ELR (cell line): ENCODE data around the gene BRICD5.
"Not testable (repeated sequence)": the region's sequence is repeated elsewhere in the genome, so short reads cannot be mapped to it uniquely, and the experiment has no call there.

Source experiments
- DNase-seq: peaks from one replicate; pipeline ENCODE4 v3.0.0-alpha.2; 2015; ENCODE audit warnings: low read depth

Gene BRICD5

DNA sequence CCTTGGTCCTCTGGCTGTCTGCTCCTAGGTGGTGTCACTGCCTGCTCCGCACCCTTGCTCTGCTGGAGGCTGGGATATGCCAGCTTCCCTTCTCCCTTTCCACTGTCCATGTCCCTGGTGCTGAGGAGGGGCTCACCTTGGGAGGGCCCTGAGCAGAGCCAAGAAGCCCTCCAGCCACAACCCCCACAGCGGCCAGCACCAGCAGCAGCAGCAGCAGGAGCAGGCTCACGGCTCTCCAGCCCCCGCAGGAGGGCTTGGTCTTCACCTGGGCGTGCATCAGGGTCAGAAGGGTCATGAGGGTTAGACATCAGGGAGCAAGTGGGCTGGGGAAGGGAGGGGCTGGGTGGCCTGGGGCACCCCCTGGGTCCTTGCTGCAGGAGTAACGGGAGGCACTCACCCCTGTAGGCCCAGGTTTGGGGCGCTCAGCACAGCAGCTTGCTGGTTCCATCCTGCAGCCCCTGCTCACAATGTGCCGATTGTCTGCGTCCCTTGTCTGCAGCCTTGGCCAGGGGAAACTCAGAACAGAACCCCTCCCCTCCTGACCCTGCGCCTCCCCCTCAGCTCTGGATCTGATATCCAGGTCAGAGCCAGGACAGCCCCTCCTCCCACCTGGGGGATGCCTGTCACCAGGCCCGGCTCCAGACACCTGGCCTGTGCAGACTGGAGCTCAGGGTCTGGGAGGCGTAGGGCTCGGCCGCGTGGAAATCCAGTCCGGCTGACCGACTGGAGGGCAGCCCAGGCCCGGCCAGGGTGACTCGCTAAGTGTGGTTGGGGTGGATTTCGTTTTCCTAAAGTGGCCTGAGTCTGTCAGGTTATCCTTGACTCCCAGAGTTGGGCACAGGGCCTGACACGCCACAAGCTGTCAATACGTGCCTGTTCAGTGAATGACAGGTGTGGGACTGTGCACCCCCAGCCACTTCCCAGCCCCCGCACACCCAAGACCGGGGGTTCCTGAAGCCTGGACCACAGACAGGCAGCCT lies at the start of gene BRICD5:
TSS of gene BRICD5 (minus strand) at position 478 of the 980 bp plus-strand sequence. CDS start at position 448, 30 bp downstream.
- DNase-seq: no peak

DNA sequence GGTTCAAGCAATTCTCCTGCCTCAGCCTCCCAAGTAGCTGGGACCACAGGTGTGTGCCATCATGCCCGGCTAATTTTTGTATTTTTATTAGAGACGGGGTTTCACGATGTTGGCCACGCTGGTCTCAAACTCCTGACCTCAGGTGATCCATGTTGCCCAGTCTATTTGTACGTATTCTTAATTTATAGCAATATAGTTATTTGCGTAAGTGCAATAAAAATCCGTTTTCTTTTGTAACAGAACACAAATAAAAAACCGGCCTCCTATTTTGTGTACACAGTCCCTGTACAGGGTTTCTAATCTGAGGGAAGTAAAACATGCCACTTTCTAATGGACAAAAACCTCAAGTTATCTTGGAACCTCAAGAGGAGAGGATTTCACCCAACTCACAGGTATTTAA lies 49.6 kb upstream of the BRICD5 start:
- no peak for DNase-seq

DNA sequence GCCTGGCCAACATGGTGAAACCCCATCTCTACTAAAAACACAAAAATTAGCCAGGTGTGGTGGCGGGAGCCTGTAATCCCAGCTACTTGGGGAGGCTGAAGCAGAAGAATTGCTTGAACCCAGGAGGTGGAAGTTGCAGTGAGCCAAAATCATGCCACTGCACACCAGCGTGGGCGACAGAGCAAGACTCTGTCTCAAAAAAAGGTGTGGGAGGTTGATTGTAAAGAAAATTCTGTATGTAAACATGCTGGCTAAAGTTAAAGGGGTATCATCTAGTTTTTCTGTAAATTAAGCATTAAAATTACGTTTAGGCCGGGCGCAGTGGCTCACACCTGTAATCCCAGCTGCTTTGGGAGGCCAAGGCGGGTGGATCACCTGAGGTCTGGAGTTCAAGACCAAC lies 47.9 kb upstream of the BRICD5 start:
- DNase-seq: not testable (repeated sequence)

DNA sequence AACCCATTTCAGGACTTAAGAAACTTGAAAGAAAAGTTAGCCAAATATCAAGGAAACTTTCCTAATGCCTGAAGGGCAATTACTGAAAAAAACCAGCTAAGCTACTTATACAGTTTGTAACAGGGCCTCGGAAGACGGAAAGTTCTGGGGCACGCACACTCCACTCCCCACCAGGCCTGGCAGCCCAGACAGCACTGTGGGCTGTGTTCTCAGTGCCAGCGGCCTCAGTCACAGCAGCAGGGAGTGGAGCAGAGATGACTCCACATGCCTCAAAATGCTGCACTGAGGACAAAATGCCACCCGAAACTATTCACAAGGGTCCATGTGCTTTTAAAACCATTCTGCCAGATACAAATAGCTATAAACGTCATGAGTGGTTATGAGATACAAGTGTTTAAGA lies 47.1 kb upstream of the BRICD5 start:
- no peak for DNase-seq

DNA sequence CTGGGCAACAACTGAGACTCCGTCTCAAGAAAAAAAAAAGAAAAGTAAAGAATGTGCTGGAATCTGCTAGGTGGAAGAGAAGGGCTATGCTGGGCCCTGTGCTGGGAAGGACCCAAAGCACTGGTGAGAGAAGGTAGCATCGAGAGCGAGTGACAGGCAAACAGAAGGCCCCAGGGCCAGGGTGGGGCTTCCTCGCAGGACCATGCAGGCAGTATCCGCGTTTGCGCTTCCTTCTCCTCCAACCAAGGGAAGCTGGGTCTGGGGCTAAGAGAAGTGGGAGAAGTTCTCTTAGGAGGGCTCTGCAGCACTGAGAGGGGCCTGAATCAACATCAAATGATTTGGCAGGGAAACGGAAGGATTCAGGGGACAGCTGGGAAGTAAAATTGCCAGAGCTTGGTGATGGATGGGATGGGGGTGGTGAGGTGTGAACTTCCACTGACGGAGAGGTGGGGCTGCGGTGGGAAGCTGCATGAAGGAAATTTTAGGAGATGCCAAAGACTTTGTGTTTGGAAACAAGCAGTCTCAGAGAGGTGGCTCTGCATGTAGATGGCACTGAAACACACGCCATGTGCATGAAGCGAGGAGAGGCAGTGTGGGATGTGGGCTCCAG lies 46.0 kb upstream of the BRICD5 start:
- DNase-seq: no peak

DNA sequence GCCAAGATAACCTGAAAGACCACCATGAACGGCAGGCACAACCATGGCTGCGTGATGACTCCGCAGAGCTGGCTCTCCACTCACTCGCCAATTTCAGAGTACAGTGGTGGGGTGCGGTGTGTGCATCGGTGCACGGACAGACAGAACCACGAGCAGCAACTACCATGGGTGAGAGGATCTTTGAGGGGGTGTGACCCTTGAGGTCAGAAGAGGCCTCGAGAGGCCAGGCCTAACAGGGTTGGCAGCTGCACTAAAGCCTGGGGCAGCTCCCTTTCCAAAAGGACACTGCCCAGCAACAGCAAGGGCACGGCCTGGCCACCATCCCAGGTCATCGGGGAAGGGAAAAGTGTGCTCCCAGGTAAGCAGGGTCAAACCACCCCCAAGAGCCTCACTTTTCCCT lies 42.6 kb upstream of the BRICD5 start:
- DNase-seq: no peak

DNA sequence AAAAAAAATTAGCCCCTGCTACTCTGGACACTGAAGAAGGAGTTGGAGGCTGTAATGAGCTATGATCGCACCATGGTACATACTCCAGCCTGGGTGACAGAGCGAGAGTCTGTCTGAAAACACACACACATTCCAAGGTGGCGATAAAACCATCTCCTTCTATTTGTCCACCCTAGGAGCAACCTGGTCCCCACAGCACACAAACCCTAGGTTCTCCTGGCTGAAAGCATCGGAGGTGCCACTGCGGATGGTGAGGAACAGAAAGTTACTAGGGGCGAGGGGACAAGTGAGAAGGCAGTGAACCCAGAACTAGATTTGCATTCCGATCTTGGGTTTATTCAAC lies 42.1 kb upstream of the BRICD5 start:
- peak; percentile 34 for DNase-seq

DNA sequence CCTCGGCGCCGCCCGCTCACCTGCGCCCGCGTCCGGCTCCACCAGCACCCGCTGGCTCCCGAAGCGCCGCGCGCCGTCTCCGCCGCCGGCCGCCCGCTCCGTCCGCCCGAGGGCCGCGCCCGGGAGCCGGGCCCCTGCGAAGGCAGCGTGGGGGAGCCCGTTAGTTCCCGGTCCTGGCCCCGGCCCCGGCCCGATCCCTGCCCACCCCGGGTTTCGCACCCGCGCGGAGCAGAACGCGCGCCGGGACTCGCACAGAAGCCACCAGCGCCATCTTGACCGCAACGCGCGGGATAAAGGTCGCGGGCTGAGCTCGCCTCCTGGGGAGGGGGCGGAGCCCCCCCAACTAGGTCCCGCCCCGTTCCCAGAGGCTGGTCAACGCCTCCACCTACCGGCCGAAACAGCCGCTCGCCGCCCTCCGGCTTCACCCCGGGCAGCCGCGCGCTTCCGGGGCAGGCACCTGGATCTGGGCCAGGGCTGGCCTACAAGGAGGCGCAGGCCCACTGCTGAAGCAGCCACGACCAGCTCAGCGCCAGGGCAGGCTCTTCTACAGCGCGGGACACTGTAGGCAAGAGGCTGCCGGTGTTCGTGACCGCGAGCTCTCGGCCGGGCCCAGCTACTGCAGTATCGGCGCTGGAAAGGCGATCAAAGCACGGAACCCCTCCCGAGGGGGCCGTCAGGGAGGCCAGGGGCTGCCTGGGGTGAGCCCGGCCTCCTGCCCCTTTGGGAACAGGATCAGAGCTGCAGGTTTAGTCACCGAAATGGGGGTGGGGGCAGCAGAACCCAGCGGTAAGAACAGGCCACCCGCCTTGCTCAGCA lies 40.8 kb upstream of the BRICD5 start, which contains the start of gene ECI1:
TSS of gene ECI1 (minus strand) at position 292 of the 816 bp plus-strand sequence. CDS start at position 271, 21 bp downstream.
- DNase-seq: peak; percentile 95

DNA sequence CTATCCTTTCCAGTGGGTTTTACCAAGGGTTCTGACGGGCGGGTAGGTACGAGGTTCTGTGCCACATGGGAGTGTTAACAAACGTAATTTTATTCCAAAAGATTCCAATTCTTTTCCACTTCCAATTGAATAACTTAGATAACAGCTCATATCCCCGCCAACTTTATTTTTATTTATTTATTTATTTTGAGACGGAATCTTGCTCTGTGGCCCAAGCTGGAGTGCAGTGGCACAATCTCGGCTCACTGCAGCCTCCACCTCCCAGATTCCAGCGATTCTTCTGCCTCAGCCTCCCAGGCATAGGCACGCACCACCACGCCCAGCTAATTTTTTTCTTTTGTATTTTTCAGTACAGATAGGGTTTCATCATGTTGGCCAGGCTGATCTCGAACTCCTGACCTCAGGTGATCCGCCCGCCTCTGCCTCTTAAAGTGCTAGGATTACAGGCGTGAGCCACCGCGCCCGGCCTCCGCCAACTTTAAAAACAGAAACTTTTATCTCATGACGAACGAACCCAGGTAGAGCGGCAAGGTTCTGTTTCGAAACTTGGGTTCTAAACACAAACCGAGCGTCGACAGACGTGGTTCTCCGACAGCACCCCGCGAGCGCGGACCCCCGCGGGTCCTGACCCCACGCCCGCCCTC lies 40.1 kb upstream of the BRICD5 start:
- DNase-seq: peak; percentile 45

DNA sequence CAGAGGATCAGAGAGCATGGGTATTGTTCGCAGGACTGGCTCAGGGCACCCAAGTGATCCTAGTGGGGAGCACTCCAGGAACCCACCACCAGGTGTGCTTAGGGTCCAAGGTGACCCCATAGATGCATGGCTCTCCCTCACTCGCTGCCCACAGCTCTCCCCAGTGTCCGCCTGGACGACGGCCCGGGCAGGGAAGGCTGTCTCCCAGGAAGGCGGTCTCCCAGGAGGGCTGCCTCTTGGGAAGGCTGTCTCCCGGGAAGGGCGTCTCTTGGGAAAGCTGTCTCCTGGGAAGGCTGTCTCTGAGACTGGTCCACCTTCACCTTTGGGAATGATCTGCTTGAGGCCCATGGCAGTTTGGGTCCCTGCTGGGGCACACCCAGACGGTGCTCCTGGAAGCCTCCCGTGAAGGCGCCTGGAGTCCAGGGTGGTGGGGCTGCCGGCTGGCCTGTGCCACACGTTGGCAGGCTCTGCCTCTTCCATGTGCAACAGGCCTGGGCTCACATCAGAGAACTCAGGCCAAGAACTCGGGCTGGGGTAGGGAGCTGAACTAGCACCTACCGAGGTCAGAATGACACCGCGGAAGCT lies 35.7 kb upstream of the BRICD5 start:
- no peak for DNase-seq

DNA sequence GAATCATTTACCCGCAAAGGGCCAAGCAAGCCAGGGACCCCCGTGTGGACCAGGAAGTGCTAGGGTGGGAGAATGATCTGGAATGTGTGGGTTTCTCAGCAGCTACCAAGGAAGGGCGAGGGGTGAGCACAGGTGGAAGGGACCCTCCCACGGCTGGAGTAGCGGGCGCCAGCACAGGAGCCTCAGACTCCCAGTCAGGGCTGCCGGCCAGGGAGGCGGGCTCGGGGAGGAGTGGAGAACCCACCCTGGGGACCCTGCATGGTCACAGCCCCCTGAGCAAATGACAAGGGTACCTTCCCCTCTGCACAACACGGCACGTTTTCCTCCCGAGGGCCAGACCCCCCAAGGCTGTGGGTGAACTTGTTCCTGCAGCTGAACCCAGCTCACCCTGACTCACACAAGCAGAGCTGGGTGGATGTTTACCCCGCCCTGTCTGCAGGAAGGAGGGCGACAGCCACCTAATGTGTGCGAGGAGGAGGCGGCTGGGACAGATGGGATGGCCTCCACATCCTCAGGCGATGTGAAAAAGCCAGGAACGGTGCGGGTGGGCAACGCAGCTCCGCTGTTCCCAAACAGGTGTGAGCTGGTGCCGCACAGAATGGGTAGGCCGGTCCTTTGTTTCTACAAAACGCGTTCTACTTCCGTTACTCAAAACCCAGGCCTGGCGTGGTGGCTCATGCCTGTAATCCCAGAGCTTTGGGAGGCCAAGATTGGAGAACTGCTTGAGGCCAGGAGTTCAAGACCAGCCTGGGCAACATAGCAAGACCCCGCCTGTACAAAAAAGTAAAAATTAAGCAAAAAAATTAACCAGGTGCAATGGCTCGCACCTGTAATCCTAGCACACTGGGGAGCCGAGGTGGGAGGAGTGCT lies 34.5 kb upstream of the BRICD5 start:
- peak; percentile 42 for DNase-seq

DNA sequence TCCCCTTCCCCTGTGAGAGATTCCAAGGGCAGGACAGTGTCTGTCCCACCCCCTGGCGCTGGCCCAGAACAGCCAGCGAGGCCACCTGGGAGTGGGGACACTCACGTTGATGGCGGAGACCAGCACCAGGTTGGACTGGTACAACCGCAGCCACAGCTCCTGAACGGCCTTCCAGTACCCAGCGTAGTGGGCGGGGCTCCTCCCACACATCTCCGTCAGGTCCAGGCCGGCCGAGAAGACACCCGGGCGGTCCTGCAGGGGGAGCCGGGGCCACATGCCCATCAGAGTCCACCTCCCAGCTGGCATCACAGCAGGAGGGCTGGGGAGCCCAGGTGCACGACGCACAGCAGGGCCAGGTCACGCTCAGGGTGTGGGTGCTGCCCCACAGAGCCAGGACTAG lies 33.6 kb upstream of the BRICD5 start:
- DNase-seq: no peak

DNA sequence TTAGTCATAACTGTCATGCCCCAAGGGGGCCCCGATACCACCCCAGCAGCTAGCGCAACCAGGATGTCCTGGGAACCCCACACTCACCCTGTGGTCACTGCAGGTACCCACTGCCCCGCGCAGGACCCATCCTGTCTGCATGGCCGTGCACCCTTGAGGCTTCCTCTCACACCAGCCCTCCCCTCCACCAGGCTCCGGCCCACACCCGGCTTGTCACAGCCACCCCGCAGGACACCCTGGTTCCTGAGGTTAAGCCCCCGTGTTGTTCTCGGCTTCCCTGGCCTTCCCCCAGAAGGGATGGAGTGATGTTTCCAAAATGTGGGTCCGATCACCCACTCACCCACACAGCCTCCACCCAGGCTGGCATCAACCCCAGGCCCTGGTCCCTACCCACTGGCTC lies 33.1 kb upstream of the BRICD5 start:
- DNase-seq: no peak

DNA sequence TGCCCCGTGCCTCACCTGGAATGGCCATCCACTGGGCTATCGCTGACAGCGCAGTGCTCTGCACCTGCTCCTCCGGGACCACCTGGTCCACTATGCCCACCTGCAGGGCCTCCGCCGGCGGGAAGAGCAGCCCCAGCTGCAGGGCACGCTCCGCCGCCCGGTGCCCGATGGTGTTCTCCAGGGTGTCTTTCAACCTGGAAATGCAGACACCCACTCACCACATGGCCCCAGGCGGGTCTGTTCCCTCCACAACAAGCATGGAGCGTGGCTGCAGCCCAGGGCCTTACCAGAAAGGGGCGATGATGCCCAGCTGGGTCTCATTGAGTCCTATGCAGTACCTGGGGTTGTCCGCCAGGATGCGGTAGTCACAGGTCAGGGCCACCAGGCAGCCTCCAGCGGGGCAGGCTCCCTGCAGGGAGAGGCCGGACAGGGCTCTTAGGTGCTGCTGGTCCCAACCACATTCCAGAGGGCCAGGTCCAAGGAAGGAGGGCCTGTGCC lies 32.4 kb upstream of the BRICD5 start:
- peak; percentile 28 for DNase-seq

DNA sequence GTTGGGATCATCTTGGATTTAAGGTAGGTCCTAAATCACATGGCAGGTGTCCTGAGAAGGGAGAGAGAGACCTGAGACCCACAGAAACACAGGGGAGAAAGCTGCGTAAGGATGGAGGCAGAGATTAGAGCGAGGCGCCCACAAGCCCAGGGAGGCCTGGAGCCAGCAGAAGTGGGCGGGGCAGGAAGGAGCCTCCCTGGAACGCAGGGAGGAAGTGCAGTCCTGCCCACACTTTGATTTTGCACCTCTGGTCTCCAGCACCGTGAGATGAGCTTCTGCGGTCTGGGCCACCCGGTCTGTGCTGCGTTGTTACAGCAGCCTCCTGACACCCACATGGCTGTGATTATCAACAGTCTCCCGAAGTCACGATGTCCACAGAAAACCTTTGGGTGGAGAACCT lies 31.9 kb upstream of the BRICD5 start:
- DNase-seq: no peak

DNA sequence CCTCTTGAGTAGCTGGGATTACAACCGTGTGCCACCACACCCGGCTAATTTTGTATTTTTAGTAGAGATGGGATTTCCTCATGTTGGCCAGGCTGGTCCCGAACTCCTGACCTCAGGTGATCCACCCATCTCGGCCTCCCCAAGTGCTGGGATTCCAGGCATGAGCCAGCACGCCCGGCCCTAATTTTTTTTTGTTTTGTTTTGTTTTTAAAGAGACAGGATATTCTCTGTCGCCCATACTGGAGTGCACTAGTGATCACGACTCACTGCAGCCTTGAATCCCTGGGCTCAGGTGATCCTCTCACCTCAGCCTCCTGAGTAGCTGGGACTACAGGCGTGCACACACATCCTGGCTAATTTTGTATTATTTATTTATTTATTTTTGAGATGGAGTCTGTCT lies 29.7 kb upstream of the BRICD5 start:
- not testable (repeated sequence) for DNase-seq

DNA sequence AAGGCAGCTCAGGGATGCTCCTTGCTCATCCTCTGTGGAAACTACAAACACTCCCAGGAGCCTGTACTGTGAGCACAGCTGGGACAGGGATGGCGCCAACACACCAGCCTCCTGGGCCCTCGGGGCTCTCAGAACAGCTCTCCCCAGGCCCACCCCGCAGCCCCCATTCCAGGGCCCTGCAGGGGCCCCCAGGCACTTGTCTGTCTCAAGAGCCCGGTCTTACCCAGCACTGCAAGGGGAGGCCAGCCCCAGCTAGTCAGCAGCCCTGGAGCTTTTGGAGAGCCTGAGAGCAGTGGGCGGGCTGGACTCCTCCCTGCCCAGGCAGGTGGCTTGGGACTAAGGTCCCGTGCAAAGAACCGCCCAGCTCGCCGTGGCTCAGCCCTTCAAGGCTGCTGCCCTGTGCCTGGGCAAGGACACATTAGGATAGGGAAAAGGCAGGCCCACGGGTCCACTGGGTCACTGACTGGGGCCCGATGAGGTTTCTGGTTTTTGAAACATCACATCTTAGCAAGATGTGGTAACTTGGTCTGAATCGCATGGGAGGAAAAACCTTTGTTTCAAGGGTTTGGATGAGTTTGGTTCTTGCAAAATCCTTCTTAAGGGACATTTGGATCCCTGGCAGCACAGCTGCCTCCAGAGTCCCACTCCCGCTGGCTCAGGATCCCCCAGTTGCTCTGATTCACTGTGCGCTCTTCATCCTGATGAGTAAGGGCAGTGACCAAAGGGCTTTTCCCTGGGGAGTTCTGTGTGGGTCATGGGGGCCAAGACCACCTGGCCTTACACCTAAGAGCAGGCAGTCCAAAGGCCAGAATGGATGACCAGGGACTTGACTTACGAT lies 28.4 kb upstream of the BRICD5 start:
- DNase-seq: peak; percentile 17

DNA sequence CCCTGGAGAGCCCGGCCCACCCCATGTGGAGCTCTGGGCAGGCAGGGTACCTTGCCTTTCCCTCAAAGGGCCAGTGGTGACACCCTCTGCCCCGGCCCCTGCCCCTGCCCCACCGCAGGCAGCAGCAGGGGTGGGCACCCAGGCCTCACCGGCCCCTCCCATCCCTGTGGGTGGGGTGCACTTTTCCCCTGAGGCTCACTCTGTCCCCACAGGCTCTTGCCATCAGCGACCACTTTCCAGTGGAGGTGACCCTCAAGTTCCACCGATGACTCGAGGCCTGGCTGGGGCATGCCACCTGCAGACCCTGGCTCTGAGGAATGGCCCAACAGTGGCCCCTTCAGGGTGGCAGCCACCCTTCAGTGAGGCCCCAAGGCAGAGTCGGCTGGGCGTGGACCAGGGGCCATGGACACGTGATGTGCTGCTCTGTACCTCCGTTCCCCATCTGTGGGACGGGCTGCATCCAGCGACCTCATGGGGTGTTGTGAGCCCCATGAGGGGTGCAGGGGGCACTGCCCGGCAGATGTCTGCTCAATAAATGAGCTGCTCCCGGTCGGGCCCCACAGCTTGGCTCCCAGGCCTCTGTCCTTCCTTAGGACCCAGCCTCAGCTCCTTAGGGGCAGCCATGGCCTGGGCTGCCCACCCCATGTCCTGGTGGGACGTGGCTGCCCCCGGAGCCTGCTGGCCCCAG lies 27.6 kb upstream of the BRICD5 start:
- no peak for DNase-seq
